ENCODE results near the gene ACTRT3. TPM values are rescaled to one million over a fixed set of nuclear protein-coding genes. Genes with fewer than 3 reads are reported as not detected.

Gene ACTRT3
- total RNA-seq, 1 donor from 2014 or later: 5.7 TPM

GRCh38 chr3:169764312-169764881, 5.0 kb downstream of the ACTRT3 start:
- peaks cover 6% of the 10 kb centered on the region for H3K36me3 Mint-ChIP-seq (ENCODE audit: low read depth)
- peak; percentile 94 for DNase-seq (ENCODE audit: low spot score)
- peaks cover 15% of the 10 kb centered on the region for H3K4me1 Mint-ChIP-seq (ENCODE audit: low read depth)
- TF ChIP-seq, protein P1, sequence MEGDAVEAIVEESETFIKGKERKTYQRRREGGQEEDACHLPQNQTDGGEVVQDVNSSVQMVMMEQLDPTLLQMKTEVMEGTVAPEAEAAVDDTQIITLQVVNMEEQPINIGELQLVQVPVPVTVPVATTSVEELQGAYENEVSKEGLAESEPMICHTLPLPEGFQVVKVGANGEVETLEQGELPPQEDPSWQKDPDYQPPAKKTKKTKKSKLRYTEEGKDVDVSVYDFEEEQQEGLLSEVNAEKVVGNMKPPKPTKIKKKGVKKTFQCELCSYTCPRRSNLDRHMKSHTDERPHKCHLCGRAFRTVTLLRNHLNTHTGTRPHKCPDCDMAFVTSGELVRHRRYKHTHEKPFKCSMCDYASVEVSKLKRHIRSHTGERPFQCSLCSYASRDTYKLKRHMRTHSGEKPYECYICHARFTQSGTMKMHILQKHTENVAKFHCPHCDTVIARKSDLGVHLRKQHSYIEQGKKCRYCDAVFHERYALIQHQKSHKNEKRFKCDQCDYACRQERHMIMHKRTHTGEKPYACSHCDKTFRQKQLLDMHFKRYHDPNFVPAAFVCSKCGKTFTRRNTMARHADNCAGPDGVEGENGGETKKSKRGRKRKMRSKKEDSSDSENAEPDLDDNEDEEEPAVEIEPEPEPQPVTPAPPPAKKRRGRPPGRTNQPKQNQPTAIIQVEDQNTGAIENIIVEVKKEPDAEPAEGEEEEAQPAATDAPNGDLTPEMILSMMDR (IDR thresholded peaks at IDR 0.05): no peak
- H3K4me3 Mint-ChIP-seq (ENCODE audit: unreplicated experiment): peak overlapping the region; percentile 82
- H3K27me3 Mint-ChIP-seq (ENCODE audit: low read depth): no peaks in the 10 kb centered on the region
- H3K27ac Mint-ChIP-seq (ENCODE audit: unreplicated experiment): peak overlapping the region; percentile 87
- H3K9me3 Mint-ChIP-seq (ENCODE audit: low read depth): peaks cover 12% of the 10 kb centered on the region

DNA sequence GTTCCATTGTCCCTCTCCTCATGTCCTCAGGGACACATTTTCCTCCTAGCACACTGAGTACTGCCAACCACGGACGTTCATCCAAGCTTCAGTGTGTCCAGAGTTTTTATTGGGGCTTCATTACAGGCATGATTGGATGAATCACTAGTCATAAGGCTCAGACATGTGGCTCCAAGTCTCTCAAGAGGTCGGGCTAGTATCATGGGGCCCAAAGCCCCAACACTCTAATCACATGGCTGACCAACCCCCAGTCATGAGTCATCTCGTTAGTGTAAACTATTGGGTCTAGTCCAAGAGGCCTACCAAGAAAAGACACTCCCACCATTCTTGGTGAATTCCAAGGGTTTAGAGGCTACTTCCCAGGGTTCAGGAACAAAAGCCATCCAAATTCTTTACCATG, 8.9 kb downstream of the ACTRT3 start:
- TF ChIP-seq, protein P1 (IDR thresholded peaks at IDR 0.05): no peak
- peaks cover 18% of the 10 kb centered on the region for H3K4me1 Mint-ChIP-seq (ENCODE audit: low read depth)
- DNase-seq (ENCODE audit: low spot score): no peak
- no peak overlapping the region for H3K4me3 Mint-ChIP-seq (ENCODE audit: unreplicated experiment)
- no peak overlapping the region for H3K27ac Mint-ChIP-seq (ENCODE audit: unreplicated experiment)
- peaks cover 5% of the 10 kb centered on the region for H3K9me3 Mint-ChIP-seq (ENCODE audit: low read depth)
- H3K27me3 Mint-ChIP-seq (ENCODE audit: low read depth): no peaks in the 10 kb centered on the region
- peaks cover 3% of the 10 kb centered on the region for H3K36me3 Mint-ChIP-seq (ENCODE audit: low read depth)

DNA sequence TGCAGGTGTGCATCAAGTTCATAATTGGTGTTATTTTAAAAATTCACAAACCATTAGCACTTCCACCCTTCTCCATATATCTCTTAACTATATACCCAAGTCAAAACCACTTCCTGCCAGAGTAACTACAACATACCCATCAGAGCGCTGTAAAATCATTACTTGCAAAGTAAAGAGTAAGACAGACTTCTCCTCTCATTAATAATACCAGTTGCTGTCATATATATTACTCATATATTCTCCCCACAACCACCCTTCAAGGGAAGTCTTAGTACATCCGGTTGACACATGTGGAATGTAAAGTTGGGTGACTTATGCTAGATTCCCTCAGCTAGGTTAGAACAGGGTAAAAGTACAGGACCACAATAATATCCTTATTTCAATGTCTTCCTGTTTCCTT, 10.1 kb downstream of the ACTRT3 start:
- DNase-seq (ENCODE audit: low spot score): no peak
- Mint-ChIP-seq H3K36me3 (ENCODE audit: low read depth) (no peaks in the 10 kb centered on the region), H3K27ac (ENCODE audit: unreplicated experiment) (peak overlapping the region; percentile 0), H3K4me1 (ENCODE audit: low read depth) (peaks cover 13% of the 10 kb centered on the region), H3K4me3 (ENCODE audit: unreplicated experiment) (no peak overlapping the region), H3K27me3 (ENCODE audit: low read depth) (peaks cover 5% of the 10 kb centered on the region), H3K9me3 (ENCODE audit: low read depth) (no peaks in the 10 kb centered on the region)
- TF ChIP-seq, protein P1 (IDR thresholded peaks at IDR 0.05): no peak

GRCh38 chr3:169758359-169758994, 10.9 kb downstream of the ACTRT3 start:
- Mint-ChIP-seq H3K27me3 (ENCODE audit: low read depth) (peaks cover 5% of the 10 kb centered on the region), H3K36me3 (ENCODE audit: low read depth) (no peaks in the 10 kb centered on the region), H3K4me1 (ENCODE audit: low read depth) (peaks cover 9% of the 10 kb centered on the region), H3K9me3 (ENCODE audit: low read depth) (no peaks in the 10 kb centered on the region), H3K4me3 (ENCODE audit: unreplicated experiment) (no peak overlapping the region), H3K27ac (ENCODE audit: unreplicated experiment) (no peak overlapping the region)
- DNase-seq (ENCODE audit: low spot score): no peak
- TF ChIP-seq, protein P1 (IDR thresholded peaks at IDR 0.05): no peak

GRCh38 chr3:169755488-169755887, 13.9 kb downstream of the ACTRT3 start:
- H3K4me1 Mint-ChIP-seq (ENCODE audit: low read depth): peaks cover 4% of the 10 kb centered on the region
- H3K4me3 Mint-ChIP-seq (ENCODE audit: unreplicated experiment): no peak overlapping the region
- no peak for DNase-seq (ENCODE audit: low spot score)
- H3K27ac Mint-ChIP-seq (ENCODE audit: unreplicated experiment): no peak overlapping the region
- TF ChIP-seq, protein P1 (IDR thresholded peaks at IDR 0.05): no peak
- H3K27me3 Mint-ChIP-seq (ENCODE audit: low read depth): peaks cover 11% of the 10 kb centered on the region
- H3K36me3 Mint-ChIP-seq (ENCODE audit: low read depth): no peaks in the 10 kb centered on the region
- H3K9me3 Mint-ChIP-seq (ENCODE audit: low read depth): no peaks in the 10 kb centered on the region
